GM10266 (cell line): Measurements from ENCODE around the gene FLT1.
A peak's percentile ranks its signal among the peaks of the same experiment; 100 is the strongest.

Experiments
- DNase-seq: peaks from one replicate; pipeline ENCODE4 v3.0.0; 2012; ENCODE audit errors: extremely low spot score
- TF ChIP-seq, protein P1 (sequence below): IDR thresholded peaks from 2 replicates; pipeline ENCODE4 v1.5.1; 2012; ENCODE audit warnings: mild to moderate bottlenecking, low read depth; ENCODE audit not compliant: control insufficient read depth, insufficient read depth; ENCODE audit errors: missing control alignments

FLT1 gene

DNA sequence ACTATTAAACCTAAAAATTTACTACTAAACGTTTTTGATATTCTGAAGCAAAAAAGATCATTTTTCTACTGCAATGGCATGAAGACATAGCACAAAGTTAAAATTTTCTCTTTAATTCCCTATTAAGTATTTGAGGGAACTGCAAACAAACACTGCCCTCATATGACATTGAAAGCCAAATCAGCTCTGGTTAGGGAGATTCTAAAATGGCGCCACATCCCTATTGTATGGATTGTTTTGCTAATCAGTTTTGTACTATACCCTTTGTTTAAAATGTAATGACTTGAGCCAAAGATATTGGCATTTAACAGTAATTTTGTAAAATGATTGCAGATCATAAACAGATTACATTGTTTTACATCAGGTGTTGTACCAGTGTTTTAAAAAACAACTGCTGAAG, 65.8 kb downstream of the FLT1 start:
- DNase-seq = no peak
- TF ChIP-seq, protein P1, sequence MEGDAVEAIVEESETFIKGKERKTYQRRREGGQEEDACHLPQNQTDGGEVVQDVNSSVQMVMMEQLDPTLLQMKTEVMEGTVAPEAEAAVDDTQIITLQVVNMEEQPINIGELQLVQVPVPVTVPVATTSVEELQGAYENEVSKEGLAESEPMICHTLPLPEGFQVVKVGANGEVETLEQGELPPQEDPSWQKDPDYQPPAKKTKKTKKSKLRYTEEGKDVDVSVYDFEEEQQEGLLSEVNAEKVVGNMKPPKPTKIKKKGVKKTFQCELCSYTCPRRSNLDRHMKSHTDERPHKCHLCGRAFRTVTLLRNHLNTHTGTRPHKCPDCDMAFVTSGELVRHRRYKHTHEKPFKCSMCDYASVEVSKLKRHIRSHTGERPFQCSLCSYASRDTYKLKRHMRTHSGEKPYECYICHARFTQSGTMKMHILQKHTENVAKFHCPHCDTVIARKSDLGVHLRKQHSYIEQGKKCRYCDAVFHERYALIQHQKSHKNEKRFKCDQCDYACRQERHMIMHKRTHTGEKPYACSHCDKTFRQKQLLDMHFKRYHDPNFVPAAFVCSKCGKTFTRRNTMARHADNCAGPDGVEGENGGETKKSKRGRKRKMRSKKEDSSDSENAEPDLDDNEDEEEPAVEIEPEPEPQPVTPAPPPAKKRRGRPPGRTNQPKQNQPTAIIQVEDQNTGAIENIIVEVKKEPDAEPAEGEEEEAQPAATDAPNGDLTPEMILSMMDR = no peak

DNA sequence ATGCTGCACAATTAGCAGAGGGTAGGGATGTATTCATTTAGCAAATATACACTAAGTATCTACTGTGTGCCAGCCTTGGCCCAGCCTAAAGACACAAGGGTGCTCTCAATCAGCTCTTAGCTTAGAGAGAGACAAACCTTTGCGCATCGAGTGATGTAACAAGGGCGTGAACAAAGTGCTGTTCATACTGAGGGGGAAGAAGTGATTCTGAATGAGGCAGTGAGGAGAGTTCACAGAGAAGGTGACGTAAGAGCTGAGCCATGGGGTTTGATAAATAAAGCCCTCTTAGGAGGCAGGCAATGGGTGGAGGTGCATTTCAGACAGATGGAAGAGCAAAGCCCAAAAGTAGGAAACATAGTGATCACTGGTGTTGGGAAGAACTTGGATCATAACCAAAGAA, 68.5 kb downstream of the FLT1 start:
- TF ChIP-seq, protein P1 = no peak
- no peak for DNase-seq

DNA sequence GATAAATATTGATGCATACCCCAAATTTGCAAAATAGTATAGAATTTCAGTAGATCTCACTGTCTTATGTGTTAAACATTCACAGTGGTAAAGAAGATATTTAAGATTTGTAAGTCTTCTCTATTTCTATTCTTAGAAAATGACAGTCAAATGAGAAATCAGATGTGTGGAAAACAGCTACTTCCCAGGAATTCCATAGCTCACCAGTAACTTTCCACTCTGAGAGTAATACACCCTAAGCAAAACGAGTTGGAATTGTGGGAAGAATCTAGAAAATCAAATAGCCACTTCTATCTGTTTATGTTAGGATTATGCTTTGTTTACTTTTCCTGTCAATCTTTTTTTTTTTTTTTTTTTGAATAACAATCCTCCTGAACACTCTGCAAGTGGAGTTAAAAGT, 69.1 kb downstream of the FLT1 start:
- TF ChIP-seq, protein P1 = no peak
- DNase-seq = no peak

DNA sequence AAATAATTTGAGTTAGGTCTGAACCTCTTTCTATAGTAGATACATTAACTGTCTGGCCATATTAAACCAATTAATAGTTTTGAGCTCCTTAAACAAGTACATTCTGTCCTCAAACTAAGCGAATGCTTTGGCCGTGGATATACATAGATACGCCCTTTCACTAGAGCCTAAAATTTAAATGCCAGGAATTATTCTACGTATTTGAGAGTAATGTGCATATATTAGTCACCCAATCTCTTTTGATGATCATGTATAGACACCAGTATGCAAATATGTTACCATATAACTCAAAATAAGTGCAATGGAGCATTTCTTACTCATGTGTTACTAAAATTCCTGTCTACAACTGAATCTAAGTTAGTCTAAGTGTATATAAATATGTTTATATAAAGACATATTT, 70.4 kb downstream of the FLT1 start:
- TF ChIP-seq, protein P1 = no peak
- no peak for DNase-seq

DNA sequence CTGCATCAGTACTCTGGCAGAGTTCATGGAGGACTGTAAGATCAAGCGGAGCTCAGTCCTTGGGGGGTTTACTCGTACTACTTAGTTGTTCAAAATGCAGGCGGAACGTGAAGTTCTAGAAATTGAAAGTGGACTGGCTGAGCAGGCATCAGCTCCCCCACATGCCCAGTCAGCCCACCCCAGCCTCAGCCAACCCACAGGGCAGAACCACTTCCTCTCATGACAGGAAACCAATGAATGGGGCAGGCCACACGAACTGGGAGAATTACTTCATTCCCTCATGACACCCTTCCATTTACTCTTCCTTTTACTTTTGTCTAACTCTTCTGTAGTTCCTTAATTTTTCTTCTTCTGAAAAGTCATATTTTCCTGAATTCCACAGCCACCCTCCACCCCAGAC, 71.9 kb downstream of the FLT1 start:
- TF ChIP-seq, protein P1 = no peak
- DNase-seq = peak; percentile 34

DNA sequence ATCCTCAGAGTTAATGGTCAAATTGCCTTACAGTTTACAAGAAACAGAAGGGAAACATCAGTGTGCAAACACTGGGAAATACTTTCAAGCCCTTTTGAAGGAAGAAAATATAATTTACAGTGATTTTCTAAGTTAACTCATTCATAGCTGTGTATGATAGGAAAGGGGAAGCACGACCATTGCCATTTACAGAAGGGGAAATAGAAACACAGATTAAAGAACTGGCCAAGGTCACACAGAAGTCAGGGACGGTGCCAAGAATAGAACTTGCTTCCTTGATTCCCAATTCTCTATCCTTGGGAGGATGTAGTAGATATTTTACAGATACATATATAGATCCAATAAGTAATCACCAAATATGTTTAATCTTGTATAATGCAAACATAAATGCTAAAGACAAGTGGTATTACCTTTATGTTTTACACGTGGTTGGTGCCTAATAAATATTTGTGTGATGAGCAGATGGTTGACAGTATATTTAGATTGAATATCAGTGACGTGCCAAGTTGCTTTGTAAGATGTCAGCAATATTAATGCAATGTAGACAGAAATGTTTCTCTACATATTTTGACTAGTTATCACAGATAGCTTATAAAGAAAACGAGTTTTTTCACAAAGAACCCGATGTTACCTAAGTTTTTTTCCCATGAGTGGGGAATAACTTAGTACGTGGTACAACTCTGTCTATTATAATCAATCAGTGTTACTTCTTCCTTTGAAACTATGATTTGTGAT, 73.1 kb downstream of the FLT1 start:
- DNase-seq = no peak
- TF ChIP-seq, protein P1 = no peak

DNA sequence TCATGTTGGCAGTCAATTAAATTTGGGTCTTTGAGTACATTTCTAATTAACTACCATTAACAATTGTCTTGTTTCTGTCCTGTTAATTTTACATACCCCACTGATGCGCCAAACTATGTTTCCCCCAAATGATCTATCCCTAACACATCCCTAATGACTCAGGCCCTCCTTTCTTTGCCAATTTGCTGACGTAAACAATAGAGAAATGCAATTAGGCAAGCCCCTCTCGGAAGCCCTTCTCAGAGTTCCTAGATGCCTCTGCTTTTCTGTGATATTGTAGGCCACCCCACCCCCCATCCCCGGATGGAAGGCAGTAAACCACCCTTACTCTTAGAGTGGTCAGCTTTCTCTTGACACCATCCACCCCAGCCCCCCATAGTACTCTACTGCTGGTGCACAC, 74.2 kb downstream of the FLT1 start:
- DNase-seq = no peak
- TF ChIP-seq, protein P1 = no peak
